ENCODE measurements around the gene LRRN2.

- TF ChIP-seq FOXK2 (IDR thresholded peaks at IDR 0.05) (no peak), ZNF384 (IDR thresholded peaks at IDR 0.05) (no peak), HDGF (IDR thresholded peaks at IDR 0.05; ENCODE audit: borderline replicate concordance) (no peak), TARDBP (IDR thresholded peaks at IDR 0.05) (no peak), BHLHE40 (IDR thresholded peaks at IDR 0.05; ENCODE audit: borderline replicate concordance) (no peak), SUZ12 (IDR thresholded peaks at IDR 0.05) (no peak), SP1 (IDR thresholded peaks at IDR 0.05) (no peak), FOXM1 (IDR thresholded peaks at IDR 0.05; ENCODE audit: borderline replicate concordance) (no peak), NFRKB (IDR thresholded peaks at IDR 0.05) (no peak)
Observed at GRCh38 chr1:204613636-204614035, 71.9 kb downstream of the LRRN2 start.
